Mesendoderm (in vitro differentiated cells): ENCODE data around the gene NPY4R2.
"Not testable (repeated sequence)": the region's sequence is repeated elsewhere in the genome, so short reads cannot be mapped to it uniquely, and the experiment has no call there.

Source experiments
- DNase-seq: peaks from one replicate; pipeline ENCODE4 v3.0.0; 2013
- H2AK5ac ChIP-seq: 2 replicates; pipeline ENCODE4 v1.6.1; 2013; ENCODE audit warnings: low read length, inconsistent platforms
- H2BK120ac ChIP-seq: 2 replicates; pipeline ENCODE4 v1.6.1; 2013; ENCODE audit warnings: low read depth, mild to moderate bottlenecking, low read length, moderate library complexity, mixed read lengths
- H2BK15ac ChIP-seq: replicated peaks from 2 replicates; pipeline ENCODE4 v1.6.1; 2013; ENCODE audit warnings: low read depth, mild to moderate bottlenecking, moderate library complexity
- H2BK5ac ChIP-seq: 2 replicates; pipeline ENCODE4 v1.6.1; 2013; ENCODE audit warnings: low read length, inconsistent platforms
- H3K18ac ChIP-seq: 2 replicates; pipeline ENCODE4 v1.6.1; 2013; ENCODE audit warnings: mild to moderate bottlenecking, low read length, mixed read lengths
- H3K23ac ChIP-seq: one replicate; pipeline ENCODE4 v1.6.1; 2013; ENCODE audit warnings: low read length
- H3K27ac ChIP-seq: 2 replicates; pipeline ENCODE4 v1.5.1; 2013; ENCODE audit warnings: low read depth, mild to moderate bottlenecking, inconsistent platforms, low read length, moderate library complexity
- H3K27me3 ChIP-seq: 2 replicates; pipeline ENCODE4 v1.6.1; 2013; ENCODE audit warnings: low read length, control low read depth, mild to moderate bottlenecking, inconsistent platforms; ENCODE audit not compliant: insufficient read depth, poor library complexity
- H3K36me3 ChIP-seq: 2 replicates; pipeline ENCODE4 v1.6.1; 2013; ENCODE audit warnings: low read length, inconsistent platforms; ENCODE audit not compliant: control insufficient read depth, insufficient read depth
- H3K4ac ChIP-seq: one replicate; pipeline ENCODE4 v1.6.1; 2013; ENCODE audit warnings: low read depth, mild to moderate bottlenecking, low read length, moderate library complexity
- H3K4me1 ChIP-seq: 2 replicates; pipeline ENCODE4 v1.6.1; 2013; ENCODE audit warnings: low read depth, low read length, inconsistent platforms; ENCODE audit not compliant: control insufficient read depth
- H3K4me2 ChIP-seq: 2 replicates; pipeline ENCODE4 v1.6.1; 2013; ENCODE audit warnings: low read length
- H3K4me3 ChIP-seq: 2 replicates; pipeline ENCODE4 v1.5.1; 2013; ENCODE audit warnings: mild to moderate bottlenecking, low read length
- H3K56ac ChIP-seq: one replicate; pipeline ENCODE4 v1.6.1; 2013; ENCODE audit warnings: low read length
- H3K79me1 ChIP-seq: 2 replicates; pipeline ENCODE4 v1.6.1; 2013; ENCODE audit warnings: low read length, inconsistent platforms
- H3K79me2 ChIP-seq: 2 replicates; pipeline ENCODE4 v1.6.1; 2013; ENCODE audit warnings: mild to moderate bottlenecking, low read length; ENCODE audit not compliant: control insufficient read depth, insufficient read depth
- H3K9ac ChIP-seq: 2 replicates; pipeline ENCODE4 v1.6.1; 2013; ENCODE audit warnings: low read length, inconsistent platforms
- H4K5ac ChIP-seq: one replicate; pipeline ENCODE4 v1.6.1; 2013; ENCODE audit warnings: low read length
- H4K8ac ChIP-seq: one replicate; pipeline ENCODE4 v1.6.1; 2013; ENCODE audit warnings: low read depth, mild to moderate bottlenecking, control low read depth, low read length, moderate library complexity
- WGBS: extraction: QIAGEN DNeasy Blood & Tissue Kit; methylation state at CpG from one replicate; pipeline ENCODE4 v1.1.7; 2013; ENCODE audit warnings: low lambda C conversion rate, missing lambda C conversion rate; ENCODE audit not compliant: insufficient coverage; ENCODE audit errors: extremely low coverage; 5-methylcytosine and 5-hydroxymethylcytosine counted together

Gene NPY4R2

DNA sequence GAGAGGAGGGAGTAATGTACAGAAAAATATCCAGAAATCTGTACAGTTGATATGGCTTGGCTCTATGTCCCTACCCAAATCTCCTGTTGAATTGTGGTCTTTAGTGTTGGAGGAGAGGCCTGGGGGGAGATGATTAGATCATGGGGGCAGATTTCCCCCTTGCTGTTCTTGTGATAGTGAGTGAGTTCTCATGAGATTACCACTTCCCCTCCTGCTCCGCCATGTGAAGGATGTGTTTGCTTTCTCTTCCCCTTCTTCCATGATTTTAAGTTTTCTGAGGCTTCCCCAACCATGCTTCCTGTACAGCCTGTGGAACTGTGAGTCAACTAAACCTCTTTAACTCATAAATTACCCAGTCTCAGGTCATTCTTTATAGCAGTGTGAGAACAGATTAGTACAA is 29.0 kb downstream of the NPY4R2 start:
- not testable (repeated sequence) for H3K18ac ChIP-seq, H4K8ac ChIP-seq, H2BK15ac ChIP-seq, H3K27me3 ChIP-seq, H3K79me2 ChIP-seq, H3K4ac ChIP-seq, H3K4me3 ChIP-seq, H3K4me1 ChIP-seq, H3K23ac ChIP-seq, H3K56ac ChIP-seq, H3K4me2 ChIP-seq, DNase-seq, H3K79me1 ChIP-seq, H2BK5ac ChIP-seq, H3K27ac ChIP-seq, H2BK120ac ChIP-seq, H3K36me3 ChIP-seq, H3K9ac ChIP-seq, H4K5ac ChIP-seq, H2AK5ac ChIP-seq
- no CpG with 5 or more reads among the region's 1 CpG for WGBS

- not testable (repeated sequence) for H3K36me3 ChIP-seq, H3K27ac ChIP-seq, H4K8ac ChIP-seq, H3K79me2 ChIP-seq, H3K4me1 ChIP-seq, H3K4me3 ChIP-seq, H2BK15ac ChIP-seq, H3K4me2 ChIP-seq, H2BK5ac ChIP-seq, H3K4ac ChIP-seq, DNase-seq, H3K9ac ChIP-seq, H3K23ac ChIP-seq, H2BK120ac ChIP-seq, H3K56ac ChIP-seq, H3K27me3 ChIP-seq, H3K79me1 ChIP-seq, H4K5ac ChIP-seq, H3K18ac ChIP-seq, H2AK5ac ChIP-seq
- no CpG with 5 or more reads among the region's 8 CpGs for WGBS
These were observed 38.7 kb downstream of the NPY4R2 start for GRCh38 chr10:47957158-47957557.

GRCh38 chr10:47959677-47960076 is 41.2 kb downstream of the NPY4R2 start:
- not testable (repeated sequence) for H3K4ac ChIP-seq, H3K4me3 ChIP-seq, H3K9ac ChIP-seq, H4K8ac ChIP-seq, H3K4me1 ChIP-seq, H2BK15ac ChIP-seq, H3K56ac ChIP-seq, H3K4me2 ChIP-seq, H2AK5ac ChIP-seq, DNase-seq, H3K18ac ChIP-seq, H3K79me2 ChIP-seq, H3K36me3 ChIP-seq, H2BK120ac ChIP-seq, H4K5ac ChIP-seq, H3K79me1 ChIP-seq, H3K27me3 ChIP-seq, H3K27ac ChIP-seq, H2BK5ac ChIP-seq, H3K23ac ChIP-seq
- WGBS: no CpG with 5 or more reads among the region's 5 CpGs

DNA sequence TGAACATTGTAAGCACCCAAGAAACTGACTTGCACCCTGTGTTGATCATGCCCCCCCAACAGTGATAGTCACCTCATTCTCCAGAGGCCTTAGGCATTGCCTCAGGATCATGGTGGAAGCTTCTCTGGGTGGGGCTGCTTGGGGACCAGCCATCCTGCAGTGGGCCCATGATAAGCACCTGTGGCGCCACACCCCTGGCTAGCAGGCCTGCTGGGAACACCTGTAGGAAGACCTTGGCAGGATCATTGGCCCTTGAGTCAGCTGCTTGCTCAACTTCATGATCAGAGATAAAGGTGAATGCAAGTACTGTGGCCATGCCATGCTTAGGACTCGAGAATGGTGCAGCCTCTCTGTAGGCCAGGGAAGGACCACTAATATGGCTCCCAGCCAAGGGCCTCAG is 42.2 kb downstream of the NPY4R2 start:
- DNase-seq, H2BK15ac ChIP-seq, H2BK5ac ChIP-seq, H3K4me1 ChIP-seq, H3K79me1 ChIP-seq, H3K9ac ChIP-seq, H3K23ac ChIP-seq, H3K18ac ChIP-seq, H3K56ac ChIP-seq, H3K79me2 ChIP-seq, H3K4me3 ChIP-seq, H3K36me3 ChIP-seq, H3K4ac ChIP-seq, H2BK120ac ChIP-seq, H4K8ac ChIP-seq, H4K5ac ChIP-seq, H3K27ac ChIP-seq, H3K27me3 ChIP-seq, H3K4me2 ChIP-seq, H2AK5ac ChIP-seq: not testable (repeated sequence)
- WGBS: no CpG with 5 or more reads among the region's 2 CpGs

- H3K56ac ChIP-seq, H3K4me2 ChIP-seq: not testable (repeated sequence)
These were observed 44.3 kb downstream of the NPY4R2 start for GRCh38 chr10:47962785-47963184.

GRCh38 chr10:47964280-47965063 is 46.0 kb downstream of the NPY4R2 start:
- not testable (repeated sequence) for H3K9ac ChIP-seq, H3K79me1 ChIP-seq, H2BK5ac ChIP-seq, H2BK120ac ChIP-seq, DNase-seq, H4K8ac ChIP-seq, H3K4ac ChIP-seq, H3K79me2 ChIP-seq, H3K27ac ChIP-seq, H2AK5ac ChIP-seq, H3K27me3 ChIP-seq, H3K4me3 ChIP-seq, H3K23ac ChIP-seq, H3K18ac ChIP-seq, H3K36me3 ChIP-seq, H3K4me2 ChIP-seq, H3K4me1 ChIP-seq, H4K5ac ChIP-seq, H2BK15ac ChIP-seq, H3K56ac ChIP-seq
- WGBS: no CpG with 5 or more reads among the region's 14 CpGs

More at GRCh38 chr10:47962785-47963184, 44.3 kb downstream of the NPY4R2 start:
- not testable (repeated sequence) for H4K5ac ChIP-seq, H3K79me2 ChIP-seq, H3K4ac ChIP-seq, H2BK15ac ChIP-seq, H3K27ac ChIP-seq, H3K4me3 ChIP-seq, H3K36me3 ChIP-seq, H3K4me1 ChIP-seq, H2BK5ac ChIP-seq, H3K18ac ChIP-seq, H4K8ac ChIP-seq, H3K9ac ChIP-seq, H3K27me3 ChIP-seq, H3K23ac ChIP-seq, DNase-seq, H3K79me1 ChIP-seq, H2AK5ac ChIP-seq, H2BK120ac ChIP-seq
- WGBS: no CpG with 5 or more reads among the region's 5 CpGs
